Glomerular endothelial cell (primary cell): ENCODE data around the gene ZPLD1. TPM values are rescaled to one million over a fixed set of nuclear protein-coding genes. Genes with fewer than 3 reads are reported as not detected.

Experiments
- DNase-seq: peaks from one replicate; pipeline ENCODE4 v3.0.0-alpha.2; 2011; ENCODE audit warnings: low read depth, low spot score; ENCODE audit errors: extremely low read depth
- total RNA-seq: library from RNA; depleted of rRNA; stranded (reverse); fragments of >200 nt; gene quantifications from 2 replicates; pipeline ENCODE4 v1.2.3, GENCODE V29; 2015

Gene ZPLD1
- total RNA-seq, 1 donor from 2014 or later: not detected

GRCh38 chr3:102464261-102464660, 29.4 kb downstream of the ZPLD1 start:
- no peak for DNase-seq

- DNase-seq: no peak
Observed at GRCh38 chr3:102466001-102466400, 31.2 kb downstream of the ZPLD1 start.

- no peak for DNase-seq
Observed at GRCh38 chr3:102470066-102470465, 35.3 kb downstream of the ZPLD1 start.

DNA sequence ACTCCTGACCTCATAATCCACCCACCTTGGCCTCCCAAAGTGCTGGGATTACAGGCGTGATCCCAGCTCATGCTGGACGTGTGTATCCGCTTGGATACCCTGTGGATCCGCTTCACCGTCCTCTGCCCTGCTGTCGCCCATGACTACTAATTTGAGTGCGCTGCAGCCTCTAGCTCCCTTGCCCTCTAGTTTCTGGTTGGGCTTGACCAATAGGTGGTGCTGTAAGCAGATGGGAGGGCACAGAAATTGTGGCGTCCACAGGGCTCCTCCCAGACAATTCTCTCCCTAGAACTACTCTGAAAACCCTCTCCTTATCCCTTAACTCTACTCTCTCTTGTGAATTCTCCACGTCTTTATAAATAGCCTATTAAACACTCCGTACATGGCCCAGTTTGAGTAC, 36.2 kb downstream of the ZPLD1 start:
- no peak for DNase-seq

DNA sequence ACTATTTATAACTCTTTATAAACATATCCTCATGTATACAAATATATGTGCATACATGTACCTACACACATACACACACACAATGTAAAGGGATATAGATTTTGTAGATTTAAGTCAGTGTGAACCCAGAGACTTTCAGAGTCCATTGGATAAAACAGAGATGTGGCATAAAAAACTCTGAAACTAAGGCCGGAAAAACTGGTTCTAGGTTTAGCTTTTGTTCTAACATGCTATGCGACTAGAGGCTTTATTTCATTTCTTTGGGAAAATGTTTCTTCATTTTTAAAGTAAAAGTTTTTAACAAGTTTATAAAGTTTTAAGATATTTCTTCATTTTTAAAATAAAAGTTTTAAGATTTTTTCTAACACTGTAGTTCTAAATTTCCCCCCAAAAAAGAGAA, 36.7 kb downstream of the ZPLD1 start:
- DNase-seq: no peak

DNA sequence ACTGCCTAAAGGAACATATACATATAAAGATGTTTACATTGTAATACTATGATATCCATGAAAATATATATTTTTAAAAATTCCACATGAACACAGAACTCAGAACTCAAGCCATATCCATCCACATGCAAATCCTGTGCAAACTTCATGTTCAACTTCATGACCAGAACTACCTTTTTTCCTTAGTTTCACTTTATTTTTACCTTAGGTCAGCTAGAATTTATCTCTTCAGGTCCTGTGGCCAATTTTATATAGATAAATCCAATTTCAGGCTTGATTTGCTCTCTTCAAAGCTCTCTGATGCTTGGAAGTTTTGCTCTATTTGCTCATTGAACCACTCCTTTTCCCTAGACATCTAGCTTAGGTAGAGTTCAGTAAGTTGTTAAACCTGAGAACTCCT, 38.8 kb downstream of the ZPLD1 start:
- DNase-seq: no peak

GRCh38 chr3:102474207-102474606, 39.4 kb downstream of the ZPLD1 start:
- no peak for DNase-seq

DNA sequence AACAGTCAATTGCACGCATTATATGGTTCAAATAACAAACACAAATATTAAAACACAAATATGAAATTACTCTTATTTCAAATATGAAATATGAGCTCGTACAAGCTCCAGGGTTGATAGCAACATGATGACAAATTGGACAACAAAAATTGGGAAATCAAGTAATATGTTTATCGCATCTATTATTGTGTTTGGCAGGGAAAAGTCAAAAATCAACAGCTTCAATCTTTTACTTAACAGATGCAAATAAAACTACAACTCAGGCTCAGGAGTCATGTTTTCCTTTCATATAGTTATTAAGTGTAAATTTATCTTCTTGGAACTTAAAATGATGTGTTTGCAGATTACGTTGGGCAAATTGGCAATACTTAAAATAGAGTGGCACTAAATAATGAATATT, 41.4 kb downstream of the ZPLD1 start:
- no peak for DNase-seq

- DNase-seq: no peak
Observed at GRCh38 chr3:102478160-102478559, 43.3 kb downstream of the ZPLD1 start.

- DNase-seq: no peak
Observed at GRCh38 chr3:102480139-102480538, 45.3 kb downstream of the ZPLD1 start.

- DNase-seq: no peak
Observed at GRCh38 chr3:102481050-102481449, 46.2 kb downstream of the ZPLD1 start.

DNA sequence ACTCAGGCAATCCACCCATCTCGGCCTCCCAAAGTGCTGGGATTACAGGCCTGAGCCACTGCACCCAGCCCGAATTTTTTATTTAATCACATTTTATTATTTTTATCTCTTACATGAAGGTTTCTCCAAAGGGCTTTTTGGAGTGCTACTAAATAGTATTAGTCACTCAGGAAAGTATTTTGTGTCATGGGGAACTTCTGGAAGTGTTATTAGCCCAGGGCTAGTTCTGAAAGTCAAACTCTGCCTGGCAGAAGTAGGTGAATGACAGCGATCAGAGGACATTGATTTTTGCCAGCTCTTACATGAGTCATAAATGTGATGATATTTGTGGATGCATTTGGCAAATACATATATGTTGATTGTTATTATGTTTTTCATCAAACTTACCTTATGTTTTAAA, 48.7 kb downstream of the ZPLD1 start:
- no peak for DNase-seq

- DNase-seq: no peak
Observed at GRCh38 chr3:102484363-102484762, 49.5 kb downstream of the ZPLD1 start.

GRCh38 chr3:102485701-102486100, 50.9 kb downstream of the ZPLD1 start:
- DNase-seq: no peak

- DNase-seq: no peak
Observed at GRCh38 chr3:102488331-102488730, 53.5 kb downstream of the ZPLD1 start.

- DNase-seq: no peak
Observed at GRCh38 chr3:102492300-102492699, 57.5 kb downstream of the ZPLD1 start.

DNA sequence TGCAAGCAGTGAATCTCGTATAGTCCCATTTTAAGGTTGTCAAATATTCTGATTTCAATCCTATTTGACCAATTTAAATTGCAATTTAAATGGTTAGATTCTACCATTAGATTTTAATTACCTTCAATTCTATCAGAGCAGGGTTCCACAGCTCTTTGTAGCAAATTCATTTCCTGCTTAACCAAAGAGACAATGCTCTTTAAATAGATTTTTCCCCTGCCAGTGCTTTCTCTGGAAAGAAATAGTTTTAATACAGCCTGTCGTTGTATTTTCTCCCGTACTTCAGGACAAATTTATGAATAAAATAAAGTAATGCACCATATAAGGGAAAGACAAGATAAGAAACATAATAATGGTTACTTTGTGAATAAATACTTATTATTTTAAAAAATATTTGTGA, 62.8 kb downstream of the ZPLD1 start:
- DNase-seq: no peak

DNA sequence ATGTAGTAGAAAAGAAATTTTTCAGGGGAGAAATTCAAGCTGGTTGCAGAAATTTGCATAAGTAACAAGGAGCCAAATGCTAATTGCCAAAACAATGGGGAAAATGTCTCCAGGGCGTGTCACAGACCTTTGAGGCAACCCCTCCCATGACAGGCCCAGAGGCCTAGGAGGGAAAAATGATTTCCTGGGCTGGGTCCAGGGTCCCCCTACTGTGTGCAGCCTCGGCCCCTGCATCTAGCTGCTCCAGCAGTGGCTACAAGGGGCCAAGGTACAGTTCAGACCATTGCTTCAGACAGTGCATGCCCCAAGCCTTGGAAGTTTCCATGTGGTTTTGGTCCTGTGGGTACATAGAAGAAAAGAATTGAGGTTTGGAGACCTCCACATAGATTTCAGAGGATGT, 70.7 kb downstream of the ZPLD1 start:
- no peak for DNase-seq

- no peak for DNase-seq
Observed at GRCh38 chr3:102510663-102511062, 75.8 kb downstream of the ZPLD1 start.

- DNase-seq: no peak
Observed at GRCh38 chr3:102511168-102511567, 76.4 kb downstream of the ZPLD1 start.

GRCh38 chr3:102511639-102512038, 76.8 kb downstream of the ZPLD1 start:
- DNase-seq: no peak

- DNase-seq: no peak
Observed at GRCh38 chr3:102512734-102513504, 78.1 kb downstream of the ZPLD1 start.

DNA sequence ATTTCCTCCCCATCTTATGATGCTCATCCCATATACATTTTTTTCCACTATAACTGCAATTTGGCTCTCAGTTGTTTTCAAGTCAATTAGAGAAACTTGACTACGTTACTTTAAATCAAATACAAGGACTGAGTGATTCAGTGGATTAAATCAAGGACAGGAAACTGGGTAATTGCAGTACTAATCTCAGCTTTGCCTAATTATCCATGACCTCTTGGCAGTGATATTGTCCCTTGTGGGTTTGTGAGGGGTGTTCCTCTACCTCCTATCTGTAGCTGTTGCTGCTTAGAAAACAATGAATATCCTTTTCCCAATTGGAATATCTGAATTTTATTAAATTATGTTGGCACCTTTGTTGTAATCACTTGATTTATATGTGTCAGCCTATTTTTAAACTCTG, 79.4 kb downstream of the ZPLD1 start:
- no peak for DNase-seq
